Activated B cell treated with CpG ODN at 0.5 μM for 24 hours (primary cell): Measurements from ENCODE around the gene CORO2B. TPM values are rescaled to one million over a fixed set of nuclear protein-coding genes. Genes with fewer than 3 reads are reported as not detected.
A peak's percentile ranks its signal among the peaks of the same experiment; 100 is the strongest.

Source experiments
- ATAC-seq: fragments of 200-7000 bp; cut with Tn5 transposase; one replicate; pipeline ENCODE4 v1.10.0; 2021; ENCODE audit warnings: low read depth, mild to moderate bottlenecking, moderate library complexity
- CTCF ChIA-PET: fragments of 350-600 bp; sonication (Branson Sonifier 250); formaldehyde crosslinking; loops from one replicate; lab custom pipeline; 2021; ENCODE audit warnings: antibody characterized with exemption; lab: Charles Lee
- POLR2A ChIA-PET: fragments of 350-600 bp; sonication (Branson Sonifier 250); formaldehyde crosslinking; loops from one replicate; lab custom pipeline; 2021; ENCODE audit warnings: antibody characterized with exemption; lab: Charles Lee
- DNase-seq: peaks from one replicate; pipeline ENCODE4 v3.0.0; 2022
- H3K27ac Mint-ChIP-seq: one replicate; pipeline ENCODE4 v1.8.0; 2020; ENCODE audit warnings: mixed read lengths
- H3K27me3 Mint-ChIP-seq: one replicate; pipeline ENCODE4 v1.8.0; 2021; ENCODE audit warnings: mixed read lengths
- H3K36me3 Mint-ChIP-seq: one replicate; pipeline ENCODE4 v1.8.0; 2021; ENCODE audit warnings: low read depth, mixed read lengths
- H3K4me1 Mint-ChIP-seq: one replicate; pipeline ENCODE4 v1.8.0; 2021; ENCODE audit warnings: mixed read lengths
- H3K4me3 Mint-ChIP-seq: one replicate; pipeline ENCODE4 v1.8.0; 2020; ENCODE audit warnings: mild to moderate bottlenecking, mixed read lengths
- H3K9me3 Mint-ChIP-seq: one replicate; pipeline ENCODE4 v1.8.0; 2020; ENCODE audit warnings: mixed read lengths
- CTCF ChIP-seq: fragments of 200-600 bp; IDR thresholded peaks from one replicate; pipeline ENCODE4 v1.8.0; 2022; ENCODE audit warnings: antibody characterized with exemption, mild to moderate bottlenecking
- intact Hi-C: fragments of 100-400 bp; cut with micrococcal nuclease; formaldehyde crosslinking; loops from one replicate; pipeline ENCODE4 v1.15.1; 2024
- total RNA-seq: library from RNA; stranded (reverse); gene quantifications from 2 replicates; pipeline ENCODE4 v1.2.3, GENCODE V29; 2022

CORO2B gene
- total RNA-seq = 0.64 and 1.0 TPM in 2 replicates

GRCh38 chr15:68578980-68579935, at the start of gene CORO2B:
Gene CORO2B, plus strand, starts transcription at chr15:68578993. Its CDS starts 270 bp downstream, at chr15:68579263.
- CTCF ChIA-PET = interaction anchor here (1.0 to 1.9 kb wide), 2 partner anchors 19 to 20 kb away, joined by 3 to 6 read pairs; no protein-coding TSS in a partner anchor
- Mint-ChIP-seq H3K36me3 (no peaks in the 10 kb centered on the region), H3K4me1 (peaks cover 36% of the 10 kb centered on the region), H3K9me3 (no peaks in the 10 kb centered on the region), H3K4me3 (peak within 1 kb of the TSS; percentile 83), H3K27me3 (peaks cover 10% of the 10 kb centered on the region), H3K27ac (peak within 1 kb of the TSS; percentile 71)
- ATAC-seq (peak; percentile 16), DNase-seq (peak; percentile 28)
- POLR2A ChIA-PET = interaction anchor here (3.1 kb wide), 1 partner anchor 53 kb away, joined by 8 read pairs; no protein-coding TSS in a partner anchor
- intact Hi-C loops = loop anchor here (1.0 to 5.0 kb wide), 4 partner anchors 20 to 95 kb away; no protein-coding TSS in a partner anchor
- TF ChIP-seq CTCF = no peak

GRCh38 chr15:68531387-68532179, 47.2 kb upstream of the CORO2B start:
- DNase-seq (no peak), ATAC-seq (no peak)
- peaks cover 2% of the 10 kb centered on the region for H3K36me3 Mint-ChIP-seq
- H3K27me3 Mint-ChIP-seq = peaks cover 12% of the 10 kb centered on the region
- TF ChIP-seq CTCF = no peak
- ChIA-PET CTCF (no interaction called here), POLR2A (no interaction called here)
- H3K9me3 Mint-ChIP-seq = peaks cover 24% of the 10 kb centered on the region
- H3K27ac Mint-ChIP-seq = no peak overlapping the region
- intact Hi-C loops = no loop called here
- H3K4me1 Mint-ChIP-seq = peaks cover 18% of the 10 kb centered on the region
- no peak overlapping the region for H3K4me3 Mint-ChIP-seq

GRCh38 chr15:68536331-68537095, 42.3 kb upstream of the CORO2B start:
- intact Hi-C loops = no loop called here
- Mint-ChIP-seq H3K9me3 (peaks cover 20% of the 10 kb centered on the region), H3K4me1 (no peaks in the 10 kb centered on the region), H3K4me3 (no peak overlapping the region), H3K36me3 (peaks cover 2% of the 10 kb centered on the region), H3K27me3 (peaks cover 14% of the 10 kb centered on the region), H3K27ac (no peak overlapping the region)
- CTCF ChIA-PET = no interaction called here
- no peak for ATAC-seq
- no peak for TF ChIP-seq CTCF
- POLR2A ChIA-PET = no interaction called here
- DNase-seq = no peak

GRCh38 chr15:68537097-68537496, 41.7 kb upstream of the CORO2B start:
- ChIA-PET CTCF (no interaction called here), POLR2A (no interaction called here)
- DNase-seq (no peak), ATAC-seq (no peak)
- H3K9me3 Mint-ChIP-seq = peaks cover 17% of the 10 kb centered on the region
- peaks cover 2% of the 10 kb centered on the region for H3K36me3 Mint-ChIP-seq
- no peak for TF ChIP-seq CTCF
- H3K27me3 Mint-ChIP-seq = peaks cover 18% of the 10 kb centered on the region
- no peak overlapping the region for H3K4me3 Mint-ChIP-seq
- H3K27ac Mint-ChIP-seq = no peak overlapping the region
- intact Hi-C loops = no loop called here
- no peaks in the 10 kb centered on the region for H3K4me1 Mint-ChIP-seq
